Breast epithelium (tissue), 4 donors: ENCODE data around the gene ZC3H13. TPM values are rescaled to one million over a fixed set of nuclear protein-coding genes. Genes with fewer than 3 reads are reported as not detected.
"Not testable (repeated sequence)": the region's sequence is repeated elsewhere in the genome, so short reads cannot be mapped to it uniquely, and the experiment has no call there.

Experiments
- DNase-seq, 2 donors: peaks; one replicate each; pipeline ENCODE4 v3.0.0-alpha.2; 2019; ENCODE audit warnings: low spot score in 2 of 2
- H3K27ac ChIP-seq, 2 donors: fragments of 200-600 bp; sonication (generic) in 1 of 2; one replicate each; pipeline ENCODE4 v1.5.1; 2016 to 2019; ENCODE audit warnings: mild to moderate bottlenecking in 1 of 2
- H3K27me3 ChIP-seq, 2 donors: fragments of 200-600 bp; sonication (generic) in 1 of 2; one replicate each; pipeline versions ENCODE4 v1.5.1 to v1.6.0; 2017 to 2019; ENCODE audit warnings: control low read depth in 1 of 2, mild to moderate bottlenecking in 1 of 2
- H3K36me3 ChIP-seq: fragments of 200-600 bp; one replicate; pipeline ENCODE4 v1.5.1; 2019
- H3K4me1 ChIP-seq, 2 donors: fragments of 200-600 bp; sonication (generic); one replicate each; pipeline ENCODE4 v1.5.1; 2016 to 2019; ENCODE audit warnings: control low read depth in 1 of 2
- H3K4me3 ChIP-seq, 3 donors: fragments of 200-600 bp; sonication (generic); 1 replicate in 2 of 3; 2 replicates in 1 of 3; pipeline ENCODE4 v1.5.1; 2016 to 2019; ENCODE audit warnings: mild to moderate bottlenecking in 3 of 3, moderate library complexity in 2 of 3
- H3K9me3 ChIP-seq, 2 donors: fragments of 200-600 bp; sonication (generic) in 1 of 2; one replicate each; pipeline ENCODE4 v1.5.1; 2016 to 2019; ENCODE audit warnings: control low read depth in 1 of 2
- POLR2A ChIP-seq: fragments of 450-650 bp; IDR thresholded peaks from one replicate; pipeline ENCODE4 v1.6.1; 2016; ENCODE audit warnings: antibody characterized with exemption, mild to moderate bottlenecking, moderate library complexity
- POLR2AphosphoS5 ChIP-seq, 3 donors: sonication (generic); formaldehyde crosslinking; IDR thresholded peaks; one replicate each; pipeline ENCODE4 v1.6.1; 2017; ENCODE audit warnings: antibody characterized with exemption in 3 of 3
- intact Hi-C: fragments of 100-400 bp; cut with DNase I; formaldehyde crosslinking; loops from one replicate; pipeline ENCODE4 v1.15.1; 2023; ENCODE audit warnings: low total_unique reads
- total RNA-seq, 3 donors: library from RNA; depleted of rRNA; stranded (reverse); fragments of >200 nt; gene quantifications; one replicate each; pipeline ENCODE4 v1.1.0, GENCODE V29; 2016
- TF ChIP-seq, protein P1 (sequence below), 3 donors: fragments of 450-650 bp; IDR thresholded peaks; one replicate each; pipeline ENCODE4 v1.5.1; 2016 to 2017; ENCODE audit warnings: antibody characterized with exemption in 3 of 3, mild to moderate bottlenecking in 3 of 3, moderate library complexity in 3 of 3

ZC3H13 gene
- total RNA-seq, 3 donors from 2014 or later, result 31.0 to 40.6 (median 38.9) TPM

DNA sequence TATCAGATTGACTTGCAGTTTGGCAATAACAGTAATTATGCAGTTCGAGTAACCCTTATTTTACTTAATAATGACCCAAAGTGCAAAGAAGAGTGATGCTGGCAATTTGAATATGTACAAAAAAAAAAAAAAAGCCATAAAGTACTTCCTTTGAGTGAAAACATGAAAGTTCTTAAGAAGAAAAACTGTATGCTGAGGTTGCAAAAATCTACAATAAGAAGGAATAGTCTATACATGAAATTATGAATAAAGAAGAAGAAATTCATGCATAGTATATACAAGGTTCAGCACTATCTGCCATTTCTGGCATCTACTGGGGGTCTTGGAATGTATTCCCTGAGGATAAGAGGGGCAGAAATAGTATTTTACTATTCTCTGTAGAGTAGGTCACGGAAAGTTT is 55.9 kb downstream of the ZC3H13 start:
- no peaks in the 10 kb centered on the region for H3K9me3 ChIP-seq
- DNase-seq, result no peak
- H3K4me1 ChIP-seq, result no peaks in the 10 kb centered on the region
- H3K27ac ChIP-seq, result no peak overlapping the region
- intact Hi-C loops, result no loop called here
- H3K36me3 ChIP-seq, result no peaks in the 10 kb centered on the region
- TF ChIP-seq POLR2A (no peak), POLR2AphosphoS5 (IDR thresholded peaks at IDR 0.05) (no peak)
- TF ChIP-seq, protein P1, sequence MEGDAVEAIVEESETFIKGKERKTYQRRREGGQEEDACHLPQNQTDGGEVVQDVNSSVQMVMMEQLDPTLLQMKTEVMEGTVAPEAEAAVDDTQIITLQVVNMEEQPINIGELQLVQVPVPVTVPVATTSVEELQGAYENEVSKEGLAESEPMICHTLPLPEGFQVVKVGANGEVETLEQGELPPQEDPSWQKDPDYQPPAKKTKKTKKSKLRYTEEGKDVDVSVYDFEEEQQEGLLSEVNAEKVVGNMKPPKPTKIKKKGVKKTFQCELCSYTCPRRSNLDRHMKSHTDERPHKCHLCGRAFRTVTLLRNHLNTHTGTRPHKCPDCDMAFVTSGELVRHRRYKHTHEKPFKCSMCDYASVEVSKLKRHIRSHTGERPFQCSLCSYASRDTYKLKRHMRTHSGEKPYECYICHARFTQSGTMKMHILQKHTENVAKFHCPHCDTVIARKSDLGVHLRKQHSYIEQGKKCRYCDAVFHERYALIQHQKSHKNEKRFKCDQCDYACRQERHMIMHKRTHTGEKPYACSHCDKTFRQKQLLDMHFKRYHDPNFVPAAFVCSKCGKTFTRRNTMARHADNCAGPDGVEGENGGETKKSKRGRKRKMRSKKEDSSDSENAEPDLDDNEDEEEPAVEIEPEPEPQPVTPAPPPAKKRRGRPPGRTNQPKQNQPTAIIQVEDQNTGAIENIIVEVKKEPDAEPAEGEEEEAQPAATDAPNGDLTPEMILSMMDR (IDR thresholded peaks at IDR 0.05), result no peak
- H3K4me3 ChIP-seq, result no peak overlapping the region
- H3K27me3 ChIP-seq, result no peaks in the 10 kb centered on the region

DNA sequence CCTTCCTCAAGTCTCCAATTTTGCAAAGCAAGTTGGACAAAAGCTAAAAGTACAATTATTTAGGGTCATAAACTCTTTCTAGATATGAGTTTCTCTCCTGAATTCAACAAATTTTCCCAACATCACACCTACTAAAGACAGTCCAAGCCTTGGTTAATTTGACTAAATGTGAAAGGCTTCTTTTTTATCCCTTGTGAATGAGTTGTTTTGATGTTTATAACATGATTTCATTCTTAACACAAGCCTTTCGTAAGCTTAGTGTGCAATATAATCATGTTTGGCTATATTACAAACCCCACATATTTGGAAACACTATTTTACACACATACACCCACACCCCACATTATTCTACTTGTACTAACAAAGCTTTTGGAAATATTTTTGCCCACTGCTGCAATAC is 57.3 kb downstream of the ZC3H13 start:
- Histone ChIP-seq H3K4me1 (no peaks in the 10 kb centered on the region), H3K36me3 (no peaks in the 10 kb centered on the region), H3K4me3 (no peak overlapping the region), H3K27me3 (no peaks in the 10 kb centered on the region), H3K27ac (no peak overlapping the region), H3K9me3 (no peaks in the 10 kb centered on the region)
- TF ChIP-seq, protein P1 (IDR thresholded peaks at IDR 0.05), result no peak
- TF ChIP-seq POLR2A (no peak), POLR2AphosphoS5 (IDR thresholded peaks at IDR 0.05) (no peak)
- no peak for DNase-seq
- intact Hi-C loops, result no loop called here

DNA sequence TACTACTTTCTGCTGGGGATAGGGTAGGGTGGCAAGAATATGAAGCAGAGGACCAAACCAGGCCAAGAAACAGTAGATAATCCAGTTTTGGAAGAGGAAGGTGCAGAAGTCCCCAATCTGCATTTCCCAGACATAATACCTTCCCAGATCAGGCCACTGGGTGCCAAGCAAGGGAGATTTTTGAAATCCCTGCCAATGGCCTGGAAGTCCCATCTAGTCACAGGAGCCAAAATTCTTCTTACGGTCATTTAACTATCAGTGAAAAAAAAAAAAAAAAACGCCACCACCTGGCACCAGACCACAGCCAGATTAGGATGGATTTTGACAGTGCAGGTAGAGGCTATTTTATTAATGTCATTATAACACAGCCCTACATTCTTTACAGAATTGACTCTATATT is 57.8 kb downstream of the ZC3H13 start:
- H3K4me3 ChIP-seq, result no peak overlapping the region

DNA sequence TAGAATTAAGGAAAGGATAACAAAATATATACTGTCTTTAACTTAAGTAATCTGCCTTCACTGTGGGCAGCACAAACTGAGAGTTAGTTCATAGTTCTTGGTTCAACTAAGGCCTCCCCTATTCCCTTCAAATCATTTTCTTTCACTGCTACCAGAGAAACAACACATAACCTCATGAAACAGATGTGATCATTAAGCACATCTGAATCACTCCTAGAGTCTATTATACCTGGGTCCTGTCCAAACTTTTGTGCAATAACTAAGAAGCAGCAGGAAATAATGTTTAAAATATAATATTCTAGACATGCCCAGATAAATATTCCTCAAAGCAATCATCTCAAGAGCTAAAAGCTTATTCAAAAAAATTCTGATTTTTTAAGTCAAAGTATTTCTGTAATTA is 62.9 kb downstream of the ZC3H13 start:
- Histone ChIP-seq H3K9me3 (no peaks in the 10 kb centered on the region), H3K4me3 (no peak overlapping the region), H3K27ac (peak overlapping the region; percentile 32 to 53), H3K4me1 (no peaks in the 10 kb centered on the region), H3K36me3 (peaks cover 5% of the 10 kb centered on the region), H3K27me3 (no peaks in the 10 kb centered on the region)
- TF ChIP-seq, protein P1 (IDR thresholded peaks at IDR 0.05), result no peak
- TF ChIP-seq POLR2A (no peak), POLR2AphosphoS5 (IDR thresholded peaks at IDR 0.05) (no peak)
- no peak for DNase-seq
- intact Hi-C loops, result no loop called here

More for the DNA sequence above, 57.8 kb downstream of the ZC3H13 start:
- no peaks in the 10 kb centered on the region for H3K27me3 ChIP-seq
- H3K36me3 ChIP-seq, result no peaks in the 10 kb centered on the region
- H3K4me1 ChIP-seq, result no peaks in the 10 kb centered on the region
- intact Hi-C loops, result no loop called here
- TF ChIP-seq POLR2AphosphoS5 (IDR thresholded peaks at IDR 0.05) (no peak), POLR2A (no peak)
- TF ChIP-seq, protein P1 (IDR thresholded peaks at IDR 0.05), result no peak
- no peak overlapping the region for H3K27ac ChIP-seq
- DNase-seq, result no peak
- H3K9me3 ChIP-seq, result no peaks in the 10 kb centered on the region

DNA sequence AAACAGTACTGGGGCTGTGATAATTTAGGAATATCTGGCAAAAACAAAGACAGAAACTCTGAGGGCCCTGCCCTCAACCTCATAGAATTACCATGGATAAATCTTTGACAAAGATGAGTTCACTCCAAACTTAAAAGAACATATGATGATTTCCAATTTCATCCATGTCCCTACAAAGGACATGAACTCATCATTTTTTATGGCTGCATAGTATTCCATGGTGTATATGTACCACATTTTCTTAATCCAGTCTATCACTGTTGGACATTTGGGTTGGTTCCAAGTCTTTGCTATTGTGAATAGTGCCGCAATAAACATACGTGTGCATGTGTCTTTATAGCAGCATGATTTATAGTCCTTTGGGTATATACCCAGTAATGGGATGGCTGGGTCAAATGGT is 71.4 kb downstream of the ZC3H13 start:
- H3K36me3 ChIP-seq, H3K9me3 ChIP-seq, H3K4me1 ChIP-seq, H3K27ac ChIP-seq, H3K4me3 ChIP-seq, DNase-seq, H3K27me3 ChIP-seq, intact Hi-C loops: not testable (repeated sequence)

DNA sequence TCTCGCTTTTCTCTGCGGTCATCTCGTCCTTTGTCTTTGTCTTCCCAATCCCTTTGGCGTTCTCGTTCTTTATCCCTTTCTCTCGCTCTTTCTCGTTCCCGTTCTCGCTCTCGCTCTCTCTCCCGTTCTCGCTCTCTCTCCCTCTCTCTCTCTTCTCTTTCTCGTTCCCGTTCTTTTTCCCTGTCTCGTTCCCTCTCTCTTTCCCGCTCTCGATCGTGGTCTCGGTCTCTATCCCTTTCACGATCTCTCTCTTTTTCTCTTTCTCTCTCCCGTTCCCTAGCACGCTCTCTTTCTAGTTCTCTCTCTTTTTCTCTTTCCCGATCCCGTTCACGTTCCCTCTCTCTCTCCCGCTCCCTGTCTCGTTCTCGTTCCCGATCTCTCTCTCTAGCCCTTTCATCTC is 77.2 kb downstream of the ZC3H13 start:
- intact Hi-C loops, result no loop called here
- H3K4me3 ChIP-seq, result no peak overlapping the region
- H3K27me3 ChIP-seq, result no peaks in the 10 kb centered on the region
- no peaks in the 10 kb centered on the region for H3K4me1 ChIP-seq
- H3K36me3 ChIP-seq, result no peaks in the 10 kb centered on the region
- H3K9me3 ChIP-seq, result no peaks in the 10 kb centered on the region
- TF ChIP-seq POLR2AphosphoS5 (IDR thresholded peaks at IDR 0.05), result no peak
- DNase-seq, result no peak
- no peak overlapping the region for H3K27ac ChIP-seq
